HCT116 (cell line): Measurements from ENCODE around the gene HERPUD2.

Source experiments
- EGR1 ChIP-seq: IDR thresholded peaks from 2 replicates; pipeline ENCODE4 v1.6.1; 2012; ENCODE audit warnings: low read depth
- EZH2phosphoT487 ChIP-seq: fragments of 200-600 bp; IDR thresholded peaks from 2 replicates; pipeline ENCODE4 v1.6.1; 2018; ENCODE audit warnings: antibody characterized with exemption, borderline replicate concordance
- TCF7L2 ChIP-seq: IDR thresholded peaks from 2 replicates; pipeline ENCODE4 v1.7.0; 2011; ENCODE audit warnings: borderline replicate concordance, inconsistent platforms; ENCODE audit not compliant: insufficient read depth, insufficient read length; ENCODE audit errors: extremely low read depth
- YY1 ChIP-seq: IDR thresholded peaks from 2 replicates; pipeline ENCODE4 v1.6.1; 2011; ENCODE audit warnings: low read length, low read depth, moderate library complexity, mild to moderate bottlenecking; ENCODE audit not compliant: insufficient replicate concordance; ENCODE audit errors: extremely low read depth
- ZNF274 ChIP-seq: fragments of 200-500 bp; sonication (Bioruptor generic); IDR thresholded peaks from 2 replicates; pipeline ENCODE4 v1.6.1; 2014; ENCODE audit warnings: mild to moderate bottlenecking, low read depth, low read length, inconsistent platforms
- TF ChIP-seq, protein P1 (sequence below), 3 experiments: fragments of 200-600 bp in 1 of 3; sonication (generic) in 1 of 3; IDR thresholded peaks in 2 of 3; conservative IDR thresholded peaks in 1 of 3; 2 replicates each; pipeline ENCODE4 v1.5.1; 2012 to 2017; ENCODE audit warnings: low read depth in 2 of 3, low read length in 2 of 3, antibody characterized with exemption in 1 of 3, borderline replicate concordance in 1 of 3, control low read depth in 1 of 3, mild to moderate bottlenecking in 1 of 3, mixed read lengths in 1 of 3, mixed run types in 1 of 3, moderate library complexity in 1 of 3; ENCODE audit not compliant: insufficient read depth in 1 of 3

DNA sequence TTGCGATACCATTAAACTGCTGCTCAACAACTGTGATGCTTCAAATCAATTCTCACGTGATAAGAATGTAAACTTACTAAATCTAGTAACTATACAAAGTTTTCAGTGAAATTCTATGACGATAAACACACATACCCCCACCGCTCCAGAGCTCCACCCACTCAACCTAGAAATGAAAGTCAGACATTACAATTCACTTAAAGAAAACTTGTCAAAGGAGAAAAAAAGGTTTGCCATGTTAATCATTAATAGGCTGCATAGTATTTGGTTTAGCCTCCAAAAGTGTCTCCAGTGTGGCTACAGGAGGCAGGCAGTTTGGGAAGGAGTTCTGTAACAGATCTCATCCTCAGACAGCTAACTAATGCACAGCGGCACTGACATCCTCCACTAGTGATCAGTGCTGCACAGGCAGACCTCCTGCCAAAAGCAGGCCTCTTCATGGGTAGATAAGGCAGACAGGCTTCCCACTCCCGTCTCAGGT lies 3.1 kb downstream of the HERPUD2 start:
- TF ChIP-seq ZNF274 (no peak), EZH2phosphoT487 (no peak), YY1 (no peak), EGR1 (no peak), TCF7L2 (no peak)
- TF ChIP-seq, protein P1, sequence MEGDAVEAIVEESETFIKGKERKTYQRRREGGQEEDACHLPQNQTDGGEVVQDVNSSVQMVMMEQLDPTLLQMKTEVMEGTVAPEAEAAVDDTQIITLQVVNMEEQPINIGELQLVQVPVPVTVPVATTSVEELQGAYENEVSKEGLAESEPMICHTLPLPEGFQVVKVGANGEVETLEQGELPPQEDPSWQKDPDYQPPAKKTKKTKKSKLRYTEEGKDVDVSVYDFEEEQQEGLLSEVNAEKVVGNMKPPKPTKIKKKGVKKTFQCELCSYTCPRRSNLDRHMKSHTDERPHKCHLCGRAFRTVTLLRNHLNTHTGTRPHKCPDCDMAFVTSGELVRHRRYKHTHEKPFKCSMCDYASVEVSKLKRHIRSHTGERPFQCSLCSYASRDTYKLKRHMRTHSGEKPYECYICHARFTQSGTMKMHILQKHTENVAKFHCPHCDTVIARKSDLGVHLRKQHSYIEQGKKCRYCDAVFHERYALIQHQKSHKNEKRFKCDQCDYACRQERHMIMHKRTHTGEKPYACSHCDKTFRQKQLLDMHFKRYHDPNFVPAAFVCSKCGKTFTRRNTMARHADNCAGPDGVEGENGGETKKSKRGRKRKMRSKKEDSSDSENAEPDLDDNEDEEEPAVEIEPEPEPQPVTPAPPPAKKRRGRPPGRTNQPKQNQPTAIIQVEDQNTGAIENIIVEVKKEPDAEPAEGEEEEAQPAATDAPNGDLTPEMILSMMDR (IDR thresholded peaks at IDR 0.05 in 2 of 3, conservative IDR thresholded peaks at IDR 0.05 in 1 of 3; ENCODE audit: borderline replicate concordance in 1 of 3, insufficient read depth in 1 of 3, low read depth in 2 of 3, low read length in 2 of 3), result no peak
